Activated CD4-positive, alpha-beta memory T cell treated with anti-CD3 and anti-CD28 coated beads for 36 hours (primary cell): Measurements from ENCODE around the gene JMY. TPM values are rescaled to one million over a fixed set of nuclear protein-coding genes. Genes with fewer than 3 reads are reported as not detected.

Experiments
- CTCF ChIA-PET: fragments of 350-600 bp; sonication (Branson Sonifier 250); formaldehyde crosslinking; loops from one replicate; lab custom pipeline; 2021; ENCODE audit warnings: antibody characterized with exemption, inconsistent platforms; lab: Charles Lee
- POLR2A ChIA-PET: fragments of 350-600 bp; sonication (Branson Sonifier 250); formaldehyde crosslinking; loops from one replicate; lab custom pipeline; 2021; ENCODE audit warnings: antibody characterized with exemption; lab: Charles Lee
- DNase-seq: peaks from one replicate; pipeline ENCODE4 v3.0.0-alpha.2; 2020
- H3K27ac Mint-ChIP-seq: one replicate; pipeline ENCODE4 v1.8.0; 2021; ENCODE audit warnings: mixed read lengths
- H3K27me3 Mint-ChIP-seq: one replicate; pipeline ENCODE4 v1.8.0; 2021; ENCODE audit warnings: mixed read lengths
- H3K36me3 Mint-ChIP-seq: one replicate; pipeline ENCODE4 v1.8.0; 2021; ENCODE audit warnings: mixed read lengths
- H3K4me1 Mint-ChIP-seq: one replicate; pipeline ENCODE4 v1.8.0; 2021; ENCODE audit warnings: low read depth, mixed read lengths
- H3K4me3 Mint-ChIP-seq: one replicate; pipeline ENCODE4 v1.8.0; 2021; ENCODE audit warnings: mild to moderate bottlenecking, mixed read lengths
- H3K9me3 Mint-ChIP-seq: one replicate; pipeline ENCODE4 v1.8.0; 2021; ENCODE audit warnings: mixed read lengths
- intact Hi-C: fragments of 100-400 bp; cut with micrococcal nuclease; formaldehyde crosslinking; loops from one replicate; pipeline ENCODE4 v1.15.1; 2023
- total RNA-seq, 2 experiments: library from RNA; stranded (reverse); gene quantifications; one replicate each; pipeline ENCODE4 v1.2.3, GENCODE V29; 2021

The JMY gene
- total RNA-seq, 2 experiments from 2014 or later: 8.6 to 9.1 TPM

DNA sequence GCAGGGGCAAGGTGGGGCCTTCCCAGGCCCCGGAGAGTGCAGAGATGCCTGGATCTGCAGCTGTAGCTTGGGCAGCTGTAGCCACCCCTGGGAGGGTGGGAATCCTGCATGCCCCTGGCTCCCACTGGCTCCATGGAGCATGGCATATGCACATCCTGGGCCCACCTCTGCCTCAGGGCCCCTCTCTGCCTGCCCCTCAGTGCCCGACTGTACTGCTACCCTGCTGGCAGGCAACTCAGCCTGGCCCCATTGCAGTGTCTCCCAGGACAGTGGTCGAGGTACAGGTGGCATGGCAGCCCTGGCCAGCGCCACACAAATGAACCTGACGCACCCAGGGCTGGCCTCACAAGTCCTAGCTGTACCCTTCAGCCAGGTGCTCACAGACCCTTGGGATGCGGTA lies 23.9 kb downstream of the JMY start:
- POLR2A ChIA-PET: no interaction called here
- Mint-ChIP-seq H3K4me1 (peaks cover 39% of the 10 kb centered on the region), H3K27me3 (no peaks in the 10 kb centered on the region), H3K9me3 (no peaks in the 10 kb centered on the region), H3K27ac (no peak overlapping the region), H3K36me3 (peaks cover 3% of the 10 kb centered on the region), H3K4me3 (no peak overlapping the region)
- no peak for DNase-seq
- intact Hi-C loops: no loop called here
- CTCF ChIA-PET: interaction anchor here (0.9 to 1.5 kb wide), 2 partner anchors 127 to 235 kb away, joined by 3 read pairs; no protein-coding TSS in a partner anchor

DNA sequence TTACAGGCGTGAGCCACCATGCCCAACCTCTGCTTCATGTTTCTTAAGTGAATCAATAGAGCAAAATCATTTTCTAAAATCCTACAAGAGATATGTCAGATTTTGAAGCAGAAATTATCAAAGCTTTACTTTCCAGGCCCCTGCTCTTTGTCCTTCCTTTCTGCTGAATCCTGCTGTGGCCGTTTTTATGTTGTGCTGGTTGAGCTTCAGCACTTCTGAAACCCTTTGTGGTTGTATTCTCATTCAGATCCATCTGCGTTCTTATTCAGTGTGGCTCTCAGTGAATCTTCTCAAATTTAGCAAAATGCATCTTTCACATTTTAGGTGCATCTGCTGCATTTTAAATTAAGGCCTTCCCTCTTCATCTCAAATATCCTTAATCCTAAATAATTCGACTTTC lies 26.0 kb downstream of the JMY start:
- intact Hi-C loops: no loop called here
- no peak for DNase-seq
- POLR2A ChIA-PET: no interaction called here
- Mint-ChIP-seq H3K27me3 (no peaks in the 10 kb centered on the region), H3K4me1 (peaks cover 31% of the 10 kb centered on the region), H3K27ac (no peak overlapping the region), H3K9me3 (no peaks in the 10 kb centered on the region), H3K36me3 (no peaks in the 10 kb centered on the region), H3K4me3 (no peak overlapping the region)
- CTCF ChIA-PET: interaction anchor here (0.6 kb wide), 1 partner anchor 254 kb away, joined by 3 read pairs; no protein-coding TSS in a partner anchor

DNA sequence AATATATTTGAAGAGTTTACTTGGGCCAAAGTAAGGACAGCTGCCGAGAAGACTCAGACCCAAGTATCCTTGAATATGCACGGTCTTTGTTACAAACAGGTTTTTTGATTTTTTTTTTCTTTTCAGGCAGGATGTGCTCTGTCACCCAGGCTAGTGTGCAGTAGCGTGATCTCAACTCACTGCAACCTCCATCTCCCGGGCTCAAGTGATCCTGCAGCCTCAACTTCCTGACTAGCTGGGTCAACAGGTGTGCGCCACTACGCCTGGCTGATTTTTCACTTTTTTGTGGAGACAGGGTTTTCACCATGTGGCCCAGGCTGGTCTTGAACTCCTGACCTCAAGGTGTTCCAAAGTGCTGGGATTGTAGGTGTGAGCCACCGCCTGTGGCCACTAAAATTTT lies 27.4 kb downstream of the JMY start:
- ChIA-PET POLR2A (interaction anchor here (0.7 kb wide), 1 partner anchor 14 kb away, joined by 3 read pairs; no protein-coding TSS in a partner anchor), CTCF (no interaction called here)
- peaks cover 2% of the 10 kb centered on the region for H3K36me3 Mint-ChIP-seq
- H3K27me3 Mint-ChIP-seq: no peaks in the 10 kb centered on the region
- H3K9me3 Mint-ChIP-seq: no peaks in the 10 kb centered on the region
- H3K4me1 Mint-ChIP-seq: peaks cover 32% of the 10 kb centered on the region
- intact Hi-C loops: no loop called here
- no peak overlapping the region for H3K27ac Mint-ChIP-seq
- no peak overlapping the region for H3K4me3 Mint-ChIP-seq
- DNase-seq: peak; percentile 23

DNA sequence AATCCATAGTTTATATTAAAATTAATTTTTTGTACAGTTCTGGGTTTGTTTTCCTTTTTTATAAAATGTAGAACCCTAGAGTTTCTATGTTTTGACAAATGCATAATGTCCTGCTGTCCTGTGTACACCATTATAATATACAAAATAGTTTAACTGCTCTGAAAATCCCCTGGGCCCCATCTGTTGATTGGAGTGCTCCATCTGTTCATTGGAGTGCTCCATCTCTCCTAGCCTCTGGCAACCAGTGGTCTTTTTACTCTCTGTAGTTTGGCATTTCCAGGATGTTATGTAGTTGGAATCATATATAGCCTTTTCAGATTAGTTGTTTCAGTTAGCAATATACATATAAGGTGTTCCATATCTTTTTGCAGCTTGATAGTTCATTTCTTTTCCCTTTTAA lies 31.2 kb downstream of the JMY start:
- ChIA-PET POLR2A (no interaction called here), CTCF (no interaction called here)
- Mint-ChIP-seq H3K9me3 (peaks cover 2% of the 10 kb centered on the region), H3K27me3 (no peaks in the 10 kb centered on the region), H3K36me3 (peaks cover 2% of the 10 kb centered on the region), H3K4me3 (no peak overlapping the region), H3K4me1 (peaks cover 37% of the 10 kb centered on the region), H3K27ac (no peak overlapping the region)
- intact Hi-C loops: no loop called here
- DNase-seq: no peak

DNA sequence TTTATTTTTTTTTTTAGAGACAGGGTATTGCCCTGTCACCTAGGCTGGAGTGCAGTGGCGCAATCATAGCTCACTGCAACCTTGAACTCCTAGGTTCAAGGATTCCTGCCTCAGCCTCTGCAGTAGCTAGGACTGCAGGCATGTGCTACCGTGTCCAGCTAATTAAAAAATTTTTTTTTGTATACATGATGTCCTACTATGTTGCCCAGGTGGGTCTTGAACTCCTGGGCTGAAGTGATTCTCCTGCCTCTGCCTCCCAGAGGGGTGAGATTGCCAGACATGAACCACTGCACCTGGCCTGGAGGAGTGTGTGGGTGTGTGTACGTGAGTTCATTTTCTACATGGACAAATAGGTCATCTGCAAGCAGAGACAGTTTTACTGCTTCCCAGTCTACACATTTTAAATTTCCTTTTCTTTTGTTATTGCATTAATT lies 33.8 kb downstream of the JMY start:
- CTCF ChIA-PET: interaction anchor here (1.2 kb wide), 1 partner anchor 244 kb away, joined by 4 read pairs; no protein-coding TSS in a partner anchor
- intact Hi-C loops: no loop called here
- H3K4me3 Mint-ChIP-seq: no peak overlapping the region
- no peak overlapping the region for H3K27ac Mint-ChIP-seq
- peaks cover 5% of the 10 kb centered on the region for H3K9me3 Mint-ChIP-seq
- no peaks in the 10 kb centered on the region for H3K27me3 Mint-ChIP-seq
- DNase-seq: no peak
- POLR2A ChIA-PET: no interaction called here
- H3K4me1 Mint-ChIP-seq: peaks cover 31% of the 10 kb centered on the region
- peaks cover 4% of the 10 kb centered on the region for H3K36me3 Mint-ChIP-seq

DNA sequence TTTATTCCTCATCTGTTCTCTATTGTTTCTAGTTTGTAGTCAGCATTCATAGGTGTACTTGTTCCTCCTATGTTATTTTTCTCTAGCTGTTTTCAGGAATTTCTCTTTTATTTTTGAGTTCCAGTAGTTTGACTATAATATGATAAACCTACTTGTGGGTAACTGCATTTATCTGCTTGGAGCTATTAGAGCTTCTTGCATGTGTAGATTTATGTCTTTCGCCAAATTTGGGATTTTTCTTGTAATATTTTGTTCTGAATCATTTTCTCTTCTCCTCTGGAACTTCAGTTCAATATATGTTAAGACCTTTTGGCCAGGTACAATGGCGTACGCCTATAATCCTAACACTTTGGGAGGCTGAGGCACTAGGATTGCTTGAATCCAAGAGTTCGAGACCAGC lies 37.4 kb downstream of the JMY start:
- intact Hi-C loops: no loop called here
- H3K27ac Mint-ChIP-seq: no peak overlapping the region
- peaks cover 31% of the 10 kb centered on the region for H3K4me1 Mint-ChIP-seq
- CTCF ChIA-PET: no interaction called here
- POLR2A ChIA-PET: no interaction called here
- H3K27me3 Mint-ChIP-seq: no peaks in the 10 kb centered on the region
- peaks cover 5% of the 10 kb centered on the region for H3K9me3 Mint-ChIP-seq
- peaks cover 7% of the 10 kb centered on the region for H3K36me3 Mint-ChIP-seq
- DNase-seq: no peak
- no peak overlapping the region for H3K4me3 Mint-ChIP-seq

DNA sequence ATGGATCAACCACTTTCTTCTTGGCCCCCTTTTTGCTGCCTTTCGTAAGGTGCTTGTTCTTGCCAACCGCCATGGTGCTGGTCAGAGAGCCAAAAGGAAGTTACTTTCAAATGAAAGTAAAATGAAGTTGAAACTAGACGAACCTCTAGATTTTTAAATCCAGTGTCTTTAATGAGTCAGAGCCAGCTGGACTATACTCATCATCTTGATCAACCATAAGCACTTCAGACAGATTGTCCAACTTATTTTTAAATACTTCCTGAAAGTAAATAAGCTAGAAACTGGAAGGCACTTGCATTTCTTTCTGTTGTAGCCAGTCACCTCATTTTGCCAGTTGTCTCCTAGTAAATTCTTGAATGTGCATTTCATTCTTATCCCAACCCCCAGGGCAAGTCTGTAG lies 48.9 kb downstream of the JMY start:
- Mint-ChIP-seq H3K27ac (no peak overlapping the region), H3K4me1 (peaks cover 14% of the 10 kb centered on the region), H3K4me3 (no peak overlapping the region), H3K36me3 (peaks cover 29% of the 10 kb centered on the region), H3K9me3 (no peaks in the 10 kb centered on the region), H3K27me3 (no peaks in the 10 kb centered on the region)
- intact Hi-C loops: no loop called here
- CTCF ChIA-PET: interaction anchor here (0.6 kb wide), 1 partner anchor 410 kb away, joined by 3 read pairs; no protein-coding TSS in a partner anchor
- POLR2A ChIA-PET: no interaction called here
- DNase-seq: no peak

DNA sequence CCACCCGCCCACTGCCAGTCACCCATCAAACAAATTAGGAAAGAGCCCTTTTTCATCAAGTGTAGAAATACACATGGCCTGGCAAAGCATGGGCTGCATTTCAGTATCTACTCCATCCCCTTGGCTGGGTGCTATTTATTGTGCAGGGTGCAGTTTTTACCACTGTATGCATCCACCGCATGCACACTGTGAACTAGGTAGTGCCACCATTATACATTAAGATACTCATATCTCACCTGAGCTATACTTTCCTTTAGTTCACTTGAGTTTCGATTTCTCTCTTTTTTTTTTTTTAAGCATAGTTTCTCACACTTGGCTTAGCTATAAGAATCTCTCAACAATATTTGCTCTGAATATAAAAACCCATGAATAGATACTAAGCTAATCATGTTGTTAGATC lies 49.4 kb downstream of the JMY start:
- Mint-ChIP-seq H3K4me1 (peaks cover 14% of the 10 kb centered on the region), H3K9me3 (no peaks in the 10 kb centered on the region), H3K36me3 (peaks cover 31% of the 10 kb centered on the region), H3K4me3 (no peak overlapping the region), H3K27me3 (no peaks in the 10 kb centered on the region), H3K27ac (no peak overlapping the region)
- ChIA-PET CTCF (interaction anchor here (0.6 kb wide), 1 partner anchor 409 kb away, joined by 3 read pairs; no protein-coding TSS in a partner anchor), POLR2A (no interaction called here)
- DNase-seq: no peak
- intact Hi-C loops: no loop called here

DNA sequence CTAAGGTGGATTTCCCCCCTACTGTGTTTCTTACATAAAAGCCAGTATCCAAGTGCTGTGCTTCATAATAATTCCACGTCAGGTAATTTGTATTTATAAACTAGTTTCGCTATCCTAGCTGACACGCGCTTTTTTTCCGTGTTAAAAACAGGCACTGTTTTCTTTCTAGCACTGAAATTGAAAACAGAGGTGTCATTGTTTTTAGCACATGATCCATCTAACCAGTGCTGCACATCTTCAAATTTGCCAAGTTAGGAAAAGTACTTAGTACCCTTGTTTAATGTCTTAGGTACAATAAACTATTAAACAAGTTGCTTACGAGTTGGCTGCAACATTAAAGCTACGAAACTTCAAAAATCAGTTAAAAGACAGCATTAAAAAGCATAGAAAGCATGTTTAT lies 49.9 kb downstream of the JMY start:
- Mint-ChIP-seq H3K27me3 (no peaks in the 10 kb centered on the region), H3K27ac (no peak overlapping the region), H3K9me3 (no peaks in the 10 kb centered on the region), H3K36me3 (peaks cover 27% of the 10 kb centered on the region), H3K4me1 (peaks cover 14% of the 10 kb centered on the region), H3K4me3 (no peak overlapping the region)
- intact Hi-C loops: no loop called here
- DNase-seq: no peak
- POLR2A ChIA-PET: no interaction called here
- CTCF ChIA-PET: no interaction called here

DNA sequence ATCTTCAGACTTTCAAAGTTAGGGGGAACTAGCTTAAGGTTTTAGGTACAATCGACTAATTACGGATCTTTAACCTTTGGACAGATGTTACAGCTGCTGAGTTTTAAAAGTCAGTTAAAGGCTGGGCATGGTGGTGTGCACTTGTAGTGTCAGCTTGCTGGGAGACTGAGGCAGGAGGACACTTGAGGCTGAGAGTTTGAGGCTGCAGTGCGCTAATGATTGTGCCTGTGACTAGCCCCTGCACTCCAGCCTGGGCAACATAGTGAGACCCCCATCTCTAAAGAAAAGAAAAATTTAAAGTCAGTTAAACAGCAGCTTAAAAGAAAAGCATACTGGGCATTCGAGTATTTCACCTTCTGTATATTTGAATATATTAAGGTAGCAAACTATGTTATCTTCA lies 51.4 kb downstream of the JMY start:
- Mint-ChIP-seq H3K36me3 (peaks cover 31% of the 10 kb centered on the region), H3K27ac (no peak overlapping the region), H3K4me3 (no peak overlapping the region), H3K27me3 (no peaks in the 10 kb centered on the region), H3K9me3 (no peaks in the 10 kb centered on the region), H3K4me1 (peaks cover 14% of the 10 kb centered on the region)
- POLR2A ChIA-PET: no interaction called here
- CTCF ChIA-PET: interaction anchor here (0.6 kb wide), 1 partner anchor 1891 kb away, joined by 4 read pairs; no protein-coding TSS in a partner anchor
- intact Hi-C loops: no loop called here
- no peak for DNase-seq

DNA sequence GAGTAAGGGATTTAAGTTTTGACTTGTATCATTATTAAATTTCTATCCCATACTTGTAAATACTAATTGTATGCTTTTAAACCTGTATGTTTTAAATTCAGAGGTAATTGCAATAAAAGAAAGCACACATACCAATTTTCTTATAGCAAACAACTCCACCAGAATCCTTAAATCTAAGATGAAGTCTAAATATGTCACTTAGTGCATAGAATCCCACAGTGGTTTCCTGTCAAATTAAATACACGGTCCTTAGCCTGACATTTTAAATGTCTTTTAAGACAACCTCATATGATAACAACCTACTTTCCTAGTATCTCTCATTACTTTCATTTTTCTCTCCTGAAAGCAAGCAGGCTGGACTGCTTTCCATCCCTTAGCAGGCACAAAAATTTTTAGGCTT lies 52.0 kb downstream of the JMY start:
- Mint-ChIP-seq H3K4me1 (peaks cover 12% of the 10 kb centered on the region), H3K9me3 (no peaks in the 10 kb centered on the region), H3K27ac (no peak overlapping the region), H3K27me3 (no peaks in the 10 kb centered on the region), H3K36me3 (peaks cover 27% of the 10 kb centered on the region), H3K4me3 (no peak overlapping the region)
- ChIA-PET POLR2A (no interaction called here), CTCF (no interaction called here)
- intact Hi-C loops: no loop called here
- DNase-seq: no peak

DNA sequence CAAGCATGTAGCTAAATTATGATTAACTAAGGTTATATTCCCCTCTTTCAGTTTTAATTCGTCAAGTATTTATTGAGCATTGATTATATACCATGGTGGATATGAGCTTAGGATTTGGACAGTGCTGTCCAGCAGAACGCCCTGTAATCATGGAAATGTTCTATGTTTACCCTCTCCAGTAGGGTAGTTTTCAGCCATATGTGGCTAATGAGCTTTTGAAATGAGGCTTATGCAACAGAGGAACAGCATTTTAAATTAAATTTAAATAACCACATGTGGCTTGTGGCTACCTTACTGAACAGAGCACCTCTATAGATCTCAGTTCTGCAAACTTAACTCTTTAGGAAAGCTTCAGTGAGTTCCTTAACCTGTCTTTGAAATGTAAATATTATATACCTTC lies 59.1 kb downstream of the JMY start:
- ChIA-PET POLR2A (interaction anchor here (0.5 to 1.6 kb wide), 2 partner anchors 9 to 14 kb away, joined by 3 to 4 read pairs; no protein-coding TSS in a partner anchor), CTCF (no interaction called here)
- Mint-ChIP-seq H3K4me1 (no peaks in the 10 kb centered on the region), H3K36me3 (peaks cover 18% of the 10 kb centered on the region), H3K9me3 (no peaks in the 10 kb centered on the region), H3K4me3 (no peak overlapping the region), H3K27ac (no peak overlapping the region), H3K27me3 (no peaks in the 10 kb centered on the region)
- no peak for DNase-seq
- intact Hi-C loops: no loop called here

DNA sequence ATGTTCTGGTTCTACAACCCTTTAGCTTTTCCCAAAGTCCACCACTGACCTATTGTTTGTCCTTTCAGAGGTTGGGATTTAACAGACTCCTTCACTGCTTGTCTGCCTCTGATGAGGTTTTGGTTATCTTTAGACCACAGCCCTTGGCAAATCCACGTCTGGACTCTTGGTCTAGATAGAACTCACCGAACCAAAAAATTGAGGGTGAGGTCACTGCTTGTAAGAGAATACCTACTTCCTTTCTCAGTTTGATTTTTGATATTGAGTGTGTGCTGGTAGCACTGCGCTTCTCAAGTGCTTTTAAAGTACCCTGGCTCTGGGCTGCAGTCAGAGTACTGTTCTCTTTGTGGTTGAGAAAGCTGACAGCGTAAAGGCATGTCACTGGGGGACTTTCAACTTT lies 61.7 kb downstream of the JMY start:
- Mint-ChIP-seq H3K4me3 (no peak overlapping the region), H3K27ac (no peak overlapping the region), H3K27me3 (no peaks in the 10 kb centered on the region), H3K4me1 (no peaks in the 10 kb centered on the region), H3K9me3 (no peaks in the 10 kb centered on the region), H3K36me3 (peaks cover 17% of the 10 kb centered on the region)
- intact Hi-C loops: no loop called here
- ChIA-PET POLR2A (no interaction called here), CTCF (no interaction called here)
- DNase-seq: no peak
